ENCODE data around the gene CMTM3.

DNA sequence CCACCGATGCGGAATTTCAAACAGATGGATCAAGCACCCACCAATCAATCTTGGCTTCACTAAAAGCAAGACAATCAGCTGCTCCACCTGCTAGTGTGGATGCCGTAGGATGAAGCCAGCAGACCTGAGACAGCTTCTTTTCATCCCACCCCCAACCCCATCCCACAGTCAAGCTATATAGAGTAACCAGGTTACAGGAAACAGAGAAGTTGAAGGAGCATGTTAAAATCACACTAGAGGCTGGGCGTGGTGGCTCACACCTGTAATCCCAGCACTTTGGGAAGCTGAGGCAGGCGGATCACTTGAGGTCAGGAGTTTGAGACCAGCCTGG, 54.3 kb downstream of the CMTM3 start:
- TF ChIP-seq CTCF (IDR thresholded peaks at IDR 0.05; ENCODE audit: low read length): no peak
- no peak for TF ChIP-seq EZH2 (IDR thresholded peaks at IDR 0.05; ENCODE audit: borderline replicate concordance, low read length)

All from OCI-LY1 (cell line).